ENCODE results near the gene LIN37. TPM values are rescaled to one million over a fixed set of nuclear protein-coding genes. Genes with fewer than 3 reads are reported as not detected.

The LIN37 gene
- total and polyA plus RNA-seq, 3 donors from 2014 or later: 24.8 to 30.2 (median 30.2) TPM

DNA sequence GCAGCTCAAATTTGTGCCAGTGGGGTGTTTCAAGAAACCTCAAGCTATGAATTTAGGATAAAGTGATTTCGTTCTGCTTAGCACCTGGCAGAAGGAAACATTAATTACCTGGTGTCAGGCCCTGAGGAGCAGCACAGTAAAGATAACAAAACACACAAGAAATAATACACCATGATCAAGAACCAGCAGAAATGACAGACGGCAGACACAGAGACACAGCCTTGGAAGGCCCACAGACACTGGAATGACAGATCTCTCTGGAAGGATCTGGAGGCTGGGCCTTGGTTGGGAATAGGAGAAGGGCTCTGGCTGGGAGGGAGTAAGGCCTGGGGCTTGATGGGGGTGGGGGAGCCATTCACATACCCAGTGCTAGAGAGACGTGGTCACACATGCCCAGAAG is 53.5 kb downstream of the LIN37 start:
- no peaks in the 10 kb centered on the region for H3K4me1 ChIP-seq
- intact Hi-C loops (cut with DNase I; ENCODE audit: low total_unique reads): no loop called here
- TF ChIP-seq, protein P1, sequence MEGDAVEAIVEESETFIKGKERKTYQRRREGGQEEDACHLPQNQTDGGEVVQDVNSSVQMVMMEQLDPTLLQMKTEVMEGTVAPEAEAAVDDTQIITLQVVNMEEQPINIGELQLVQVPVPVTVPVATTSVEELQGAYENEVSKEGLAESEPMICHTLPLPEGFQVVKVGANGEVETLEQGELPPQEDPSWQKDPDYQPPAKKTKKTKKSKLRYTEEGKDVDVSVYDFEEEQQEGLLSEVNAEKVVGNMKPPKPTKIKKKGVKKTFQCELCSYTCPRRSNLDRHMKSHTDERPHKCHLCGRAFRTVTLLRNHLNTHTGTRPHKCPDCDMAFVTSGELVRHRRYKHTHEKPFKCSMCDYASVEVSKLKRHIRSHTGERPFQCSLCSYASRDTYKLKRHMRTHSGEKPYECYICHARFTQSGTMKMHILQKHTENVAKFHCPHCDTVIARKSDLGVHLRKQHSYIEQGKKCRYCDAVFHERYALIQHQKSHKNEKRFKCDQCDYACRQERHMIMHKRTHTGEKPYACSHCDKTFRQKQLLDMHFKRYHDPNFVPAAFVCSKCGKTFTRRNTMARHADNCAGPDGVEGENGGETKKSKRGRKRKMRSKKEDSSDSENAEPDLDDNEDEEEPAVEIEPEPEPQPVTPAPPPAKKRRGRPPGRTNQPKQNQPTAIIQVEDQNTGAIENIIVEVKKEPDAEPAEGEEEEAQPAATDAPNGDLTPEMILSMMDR (IDR thresholded peaks at IDR 0.05): no peak
- no peak for TF ChIP-seq POLR2A (IDR thresholded peaks at IDR 0.05)
- no peak for DNase-seq
- H3K4me3 ChIP-seq: no peak overlapping the region
- H3K27me3 ChIP-seq: no peaks in the 10 kb centered on the region
- no peaks in the 10 kb centered on the region for H3K9me3 ChIP-seq
- no peak overlapping the region for H3K27ac ChIP-seq
- WGBS, 2 donors: 67 to 74% methylated on average over 3 of the region's 3 CpGs
- H3K36me3 ChIP-seq (ENCODE audit: low read depth, missing control alignments): no peaks in the 10 kb centered on the region

Other genes starting within 250 kb of the LIN37 start
- gene DMKN, start 234.9 kb upstream of the LIN37 start, total RNA-seq: 1 to 10 TPM; 5.8 to 7.9 TPM
- gene DMKN, start 234.9 kb upstream of the LIN37 start, polyA plus RNA-seq (ENCODE audit: insufficient read depth, low read depth, low replicate concordance): 24.0 TPM
- gene SBSN, start 220.3 kb upstream of the LIN37 start, total RNA-seq: under 1 TPM; 0.16 to 0.19 TPM
- gene SBSN, start 220.3 kb upstream of the LIN37 start, polyA plus RNA-seq (ENCODE audit: insufficient read depth, low read depth, low replicate concordance): 0.47 TPM
- gene GAPDHS, start 215.1 kb upstream of the LIN37 start, total RNA-seq: 100 to 1,000 TPM; 123 to 338 TPM
- gene GAPDHS, start 215.1 kb upstream of the LIN37 start, polyA plus RNA-seq (ENCODE audit: insufficient read depth, low read depth, low replicate concordance): 363 TPM
- gene TMEM147, start 202.9 kb upstream of the LIN37 start, total RNA-seq: 100 to 1,000 TPM; 125 TPM
- 146 TPM for gene TMEM147, start 202.9 kb upstream of the LIN37 start, polyA plus RNA-seq (ENCODE audit: insufficient read depth, low read depth, low replicate concordance)
- 1 to 10 TPM in 1 of 2 donors, under 1 TPM in 1; 0.87 to 1.1 TPM for gene ATP4A, start 184.9 kb upstream of the LIN37 start, total RNA-seq
- 1.1 TPM for gene ATP4A, start 184.9 kb upstream of the LIN37 start, polyA plus RNA-seq (ENCODE audit: insufficient read depth, low read depth, low replicate concordance)
- gene PMIS2, start 162.4 kb upstream of the LIN37 start, total RNA-seq: under 1 TPM in 1 of 2 donors, not detected in 1; 0.74 TPM
- 2.0 TPM for gene PMIS2, start 162.4 kb upstream of the LIN37 start, polyA plus RNA-seq (ENCODE audit: insufficient read depth, low read depth, low replicate concordance)
- 10 to 100 TPM; 25.5 to 33.9 TPM for gene HAUS5, start 135.8 kb upstream of the LIN37 start, total RNA-seq
- gene HAUS5, start 135.8 kb upstream of the LIN37 start, polyA plus RNA-seq (ENCODE audit: insufficient read depth, low read depth, low replicate concordance): 24.4 TPM
- 100 to 1,000 TPM; 105 to 109 TPM for gene RBM42, start 119.5 kb upstream of the LIN37 start, total RNA-seq
- gene RBM42, start 119.5 kb upstream of the LIN37 start, polyA plus RNA-seq (ENCODE audit: insufficient read depth, low read depth, low replicate concordance): 64.2 TPM
- gene ETV2, start 106.8 kb upstream of the LIN37 start, total RNA-seq: 10 to 100 TPM in 1 of 2 donors, 1 to 10 TPM in 1; 4.8 to 14.4 TPM
- 27.2 TPM for gene ETV2, start 106.8 kb upstream of the LIN37 start, polyA plus RNA-seq (ENCODE audit: insufficient read depth, low read depth, low replicate concordance)
- 100 to 1,000 TPM; 198 to 262 TPM for gene COX6B1, start 100.3 kb upstream of the LIN37 start, total RNA-seq
- 322 TPM for gene COX6B1, start 100.3 kb upstream of the LIN37 start, polyA plus RNA-seq (ENCODE audit: insufficient read depth, low read depth, low replicate concordance)
- gene UPK1A, start 82.1 kb upstream of the LIN37 start, total RNA-seq: under 1 TPM; 0.37 to 0.47 TPM
- 1.0 TPM for gene UPK1A, start 82.1 kb upstream of the LIN37 start, polyA plus RNA-seq (ENCODE audit: insufficient read depth, low read depth, low replicate concordance)
- gene ZBTB32, start 44.0 kb upstream of the LIN37 start, total RNA-seq: 10 to 100 TPM; 26.1 to 32.5 TPM
- gene ZBTB32, start 44.0 kb upstream of the LIN37 start, polyA plus RNA-seq (ENCODE audit: insufficient read depth, low read depth, low replicate concordance): 125 TPM
- gene KMT2B, start 30.6 kb upstream of the LIN37 start, total RNA-seq: 100 to 1,000 TPM; 109 to 110 TPM
- gene KMT2B, start 30.6 kb upstream of the LIN37 start, polyA plus RNA-seq (ENCODE audit: insufficient read depth, low read depth, low replicate concordance): 73.3 TPM
- gene IGFLR1, start 6.1 kb upstream of the LIN37 start, total RNA-seq: 10 to 100 TPM; 15.7 to 15.9 TPM
- 9.9 TPM for gene IGFLR1, start 6.1 kb upstream of the LIN37 start, polyA plus RNA-seq (ENCODE audit: insufficient read depth, low read depth, low replicate concordance)
- 10 to 100 TPM; 47.2 to 49.6 TPM for gene U2AF1L4, start 3.2 kb upstream of the LIN37 start, total RNA-seq
- gene U2AF1L4, start 3.2 kb upstream of the LIN37 start, polyA plus RNA-seq (ENCODE audit: insufficient read depth, low read depth, low replicate concordance): 45.3 TPM
- gene PSENEN, start 2.9 kb upstream of the LIN37 start, total RNA-seq: 100 to 1,000 TPM; 100 to 121 TPM
- 303 TPM for gene PSENEN, start 2.9 kb upstream of the LIN37 start, polyA plus RNA-seq (ENCODE audit: insufficient read depth, low read depth, low replicate concordance)
- gene HSPB6, start 8.5 kb downstream of the LIN37 start, total RNA-seq: 10 to 100 TPM; 50.9 to 57.1 TPM
- 146 TPM for gene HSPB6, start 8.5 kb downstream of the LIN37 start, polyA plus RNA-seq (ENCODE audit: insufficient read depth, low read depth, low replicate concordance)
- 10 to 100 TPM; 48.3 to 72.0 TPM for gene PROSER3, start 9.6 kb downstream of the LIN37 start, total RNA-seq
- 75.9 TPM for gene PROSER3, start 9.6 kb downstream of the LIN37 start, polyA plus RNA-seq (ENCODE audit: insufficient read depth, low read depth, low replicate concordance)
- gene ARHGAP33, start 27.0 kb downstream of the LIN37 start, total RNA-seq: 100 to 1,000 TPM in 1 of 2 donors, 10 to 100 TPM in 1; 56.2 to 133 TPM
- 46.6 TPM for gene ARHGAP33, start 27.0 kb downstream of the LIN37 start, polyA plus RNA-seq (ENCODE audit: insufficient read depth, low read depth, low replicate concordance)
- 1 to 10 TPM in 1 of 2 donors, under 1 TPM in 1; 0.99 to 1.3 TPM for gene PRODH2, start 64.3 kb downstream of the LIN37 start, total RNA-seq
- gene PRODH2, start 64.3 kb downstream of the LIN37 start, polyA plus RNA-seq (ENCODE audit: insufficient read depth, low read depth, low replicate concordance): 2.7 TPM
- gene NPHS1, start 103.9 kb downstream of the LIN37 start, total RNA-seq: 1 to 10 TPM; 1.8 to 2.7 TPM
- 3.8 TPM for gene NPHS1, start 103.9 kb downstream of the LIN37 start, polyA plus RNA-seq (ENCODE audit: insufficient read depth, low read depth, low replicate concordance)
- under 1 TPM; 0.56 to 0.87 TPM for gene KIRREL2, start 108.3 kb downstream of the LIN37 start, total RNA-seq
- 0.84 TPM for gene KIRREL2, start 108.3 kb downstream of the LIN37 start, polyA plus RNA-seq (ENCODE audit: insufficient read depth, low read depth, low replicate concordance)
- 10 to 100 TPM; 45.7 to 54.3 TPM for gene APLP1, start 120.0 kb downstream of the LIN37 start, total RNA-seq
- gene APLP1, start 120.0 kb downstream of the LIN37 start, polyA plus RNA-seq (ENCODE audit: insufficient read depth, low read depth, low replicate concordance): 37.9 TPM
- gene NFKBID, start 152.0 kb downstream of the LIN37 start, total RNA-seq: 1 to 10 TPM; 3.8 to 6.0 TPM
- gene NFKBID, start 152.0 kb downstream of the LIN37 start, polyA plus RNA-seq (ENCODE audit: insufficient read depth, low read depth, low replicate concordance): 2.8 TPM
- gene HCST, start 154.0 kb downstream of the LIN37 start, total RNA-seq: 1 to 10 TPM in 1 of 2 donors, under 1 TPM in 1; 0.87 to 3.5 TPM
- 16.8 TPM for gene HCST, start 154.0 kb downstream of the LIN37 start, polyA plus RNA-seq (ENCODE audit: insufficient read depth, low read depth, low replicate concordance)
- gene TYROBP, start 159.7 kb downstream of the LIN37 start, total RNA-seq: 10 to 100 TPM in 1 of 2 donors, 1 to 10 TPM in 1; 2.9 to 21.7 TPM
- gene TYROBP, start 159.7 kb downstream of the LIN37 start, polyA plus RNA-seq (ENCODE audit: insufficient read depth, low read depth, low replicate concordance): 77.5 TPM
- 10 to 100 TPM; 27.6 to 31.7 TPM for gene LRFN3, start 187.8 kb downstream of the LIN37 start, total RNA-seq
- gene LRFN3, start 187.8 kb downstream of the LIN37 start, polyA plus RNA-seq (ENCODE audit: insufficient read depth, low read depth, low replicate concordance): 12.7 TPM
- gene SDHAF1, start 246.6 kb downstream of the LIN37 start, total RNA-seq: 10 to 100 TPM; 40.6 to 55.0 TPM
- 13.0 TPM for gene SDHAF1, start 246.6 kb downstream of the LIN37 start, polyA plus RNA-seq (ENCODE audit: insufficient read depth, low read depth, low replicate concordance)

Measured in testis (tissue), 3 donors.